GM18867 (cell line): ENCODE measurements around the gene NIPAL3.
A peak's percentile ranks its signal among the peaks of the same experiment; 100 is the strongest.
"Not testable (repeated sequence)": the region's sequence is repeated elsewhere in the genome, so short reads cannot be mapped to it uniquely, and the experiment has no call there.

Experiments used
- ATAC-seq: cut with Tn5 transposase; IDR thresholded peaks from one replicate; pipeline ENCODE4 v1.9.1; 2021; ENCODE audit warnings: mild to moderate bottlenecking, moderate library complexity; ENCODE audit not compliant: unreplicated experiment

Gene NIPAL3

GRCh38 chr1:24486331-24487065 is 70.9 kb downstream of the NIPAL3 start:
- no peak for ATAC-seq

- no peak for ATAC-seq
Measured at GRCh38 chr1:24487455-24487854, 71.9 kb downstream of the NIPAL3 start.

GRCh38 chr1:24488159-24488558 is 72.6 kb downstream of the NIPAL3 start:
- ATAC-seq, result not testable (repeated sequence)

- ATAC-seq, result no peak
Measured at GRCh38 chr1:24489674-24490073, 74.1 kb downstream of the NIPAL3 start.

GRCh38 chr1:24490101-24490781 is 74.6 kb downstream of the NIPAL3 start:
- no peak for ATAC-seq

GRCh38 chr1:24491577-24492360 is 76.2 kb downstream of the NIPAL3 start:
- ATAC-seq, result no peak

- not testable (repeated sequence) for ATAC-seq
Measured at GRCh38 chr1:24492935-24493334, 77.3 kb downstream of the NIPAL3 start.

- no peak for ATAC-seq
Measured at GRCh38 chr1:24493785-24494184, 78.2 kb downstream of the NIPAL3 start.

GRCh38 chr1:24498589-24498988 is 83.0 kb downstream of the NIPAL3 start:
- ATAC-seq, result no peak

- ATAC-seq, result no peak
Measured at GRCh38 chr1:24500448-24501048, 84.9 kb downstream of the NIPAL3 start.

GRCh38 chr1:24501371-24502064 is 85.9 kb downstream of the NIPAL3 start:
- no peak for ATAC-seq

GRCh38 chr1:24502065-24502708 is 86.6 kb downstream of the NIPAL3 start:
- peak; percentile 30 for ATAC-seq

- peak; percentile 70 for ATAC-seq
Measured at GRCh38 chr1:24502709-24503058, 87.1 kb downstream of the NIPAL3 start, which contains the start of gene RCAN3. TSS of gene RCAN3 (plus strand) at chr1:24502836. CDS start at chr1:24514373, 11,537 bp downstream.

GRCh38 chr1:24503059-24503751 is 87.6 kb downstream of the NIPAL3 start:
- ATAC-seq, result no peak

GRCh38 chr1:24503870-24504523 is 88.4 kb downstream of the NIPAL3 start:
- ATAC-seq, result no peak

- ATAC-seq, result no peak
Measured at GRCh38 chr1:24504560-24504959, 89.0 kb downstream of the NIPAL3 start.

GRCh38 chr1:24505816-24506215 is 90.2 kb downstream of the NIPAL3 start:
- ATAC-seq, result no peak

GRCh38 chr1:24506691-24507381 is 91.2 kb downstream of the NIPAL3 start:
- ATAC-seq, result no peak
